ENCODE results near the gene POM121. TPM values are rescaled to one million over a fixed set of nuclear protein-coding genes. Genes with fewer than 3 reads are reported as not detected.
"Not testable (repeated sequence)": the region's sequence is repeated elsewhere in the genome, so short reads cannot be mapped to it uniquely, and the experiment has no call there.

The POM121 gene
- total and polyA plus RNA-seq, 10 of the 15 experiments (the other 5 are each of a cell fraction or from before 2014, with no cell fraction given): 2.4 to 65.7 (median 14.1) TPM

DNA sequence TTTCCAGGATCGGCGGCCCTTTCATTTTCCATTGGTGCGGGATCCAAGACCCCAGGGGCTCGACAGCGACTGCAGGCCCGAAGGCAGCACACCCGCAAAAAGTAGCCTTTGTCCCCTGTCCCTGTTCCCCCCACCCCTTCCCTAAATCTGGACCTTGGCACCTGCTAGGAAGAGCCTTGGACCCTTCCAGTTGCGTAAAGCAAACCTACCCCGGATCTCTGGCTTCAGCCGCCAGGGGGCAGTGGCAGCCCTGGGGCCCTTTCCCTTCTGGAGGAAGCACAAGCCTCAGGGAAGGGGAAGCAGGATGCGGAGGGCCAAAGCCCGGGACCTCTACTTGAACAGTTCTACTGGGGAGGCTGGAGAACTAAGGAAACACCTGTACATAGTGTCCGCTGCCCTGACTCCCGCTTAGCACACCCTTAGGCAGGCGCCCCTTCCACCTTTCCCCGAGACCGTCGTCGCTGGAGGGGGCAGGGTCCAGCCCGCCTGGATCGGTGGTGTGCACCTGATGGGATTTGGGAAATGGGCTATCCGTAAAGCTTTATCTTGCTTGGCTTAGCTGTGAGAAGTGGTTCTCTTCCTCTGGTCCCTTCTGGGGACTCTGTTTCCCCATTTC lies 21.3 kb downstream of the POM121 start:
- H3K27me3 ChIP-seq (replicated peaks in 1 of 2; ENCODE audit: control insufficient read depth in 2 of 2, insufficient read depth in 2 of 2, low read length in 1 of 2); H3K4me3 ChIP-seq; FAIRE-seq; H3K9ac ChIP-seq (ENCODE audit: control insufficient read depth, insufficient read depth, low read length); RAD21 ChIA-PET (ENCODE audit: unreplicated experiment); H3K27ac ChIP-seq (ENCODE audit: control insufficient read depth, insufficient read depth); CTCF ChIA-PET; intact Hi-C loops (cut with micrococcal nuclease; ENCODE audit: unreplicated experiment); H4K20me1 ChIP-seq (ENCODE audit: control insufficient read depth, insufficient read depth); BruUV-seq (replicated peaks); DNase-seq (ENCODE audit: low read depth, low spot score); H2AFZ ChIP-seq (ENCODE audit: control insufficient read depth, low read depth, low read length); H3K79me2 ChIP-seq (ENCODE audit: control insufficient read depth, insufficient read depth, low read length); in situ Hi-C loops (cut with MboI); POLR2A ChIA-PET; H3K9me3 ChIP-seq (replicated peaks; ENCODE audit: control insufficient read depth, insufficient read depth, low read length); H3K36me3 ChIP-seq (ENCODE audit: control insufficient read depth in 2 of 2, insufficient read depth in 2 of 2, low read length in 1 of 2); SMC1A ChIA-PET (ENCODE audit: uncharacterized antibody, unreplicated experiment); H3K4me2 ChIP-seq (ENCODE audit: control insufficient read depth, insufficient read depth); H3K4me1 ChIP-seq (ENCODE audit: control insufficient read depth, insufficient read depth, low read length): not testable (repeated sequence)
- TF ChIP-seq, protein P1, sequence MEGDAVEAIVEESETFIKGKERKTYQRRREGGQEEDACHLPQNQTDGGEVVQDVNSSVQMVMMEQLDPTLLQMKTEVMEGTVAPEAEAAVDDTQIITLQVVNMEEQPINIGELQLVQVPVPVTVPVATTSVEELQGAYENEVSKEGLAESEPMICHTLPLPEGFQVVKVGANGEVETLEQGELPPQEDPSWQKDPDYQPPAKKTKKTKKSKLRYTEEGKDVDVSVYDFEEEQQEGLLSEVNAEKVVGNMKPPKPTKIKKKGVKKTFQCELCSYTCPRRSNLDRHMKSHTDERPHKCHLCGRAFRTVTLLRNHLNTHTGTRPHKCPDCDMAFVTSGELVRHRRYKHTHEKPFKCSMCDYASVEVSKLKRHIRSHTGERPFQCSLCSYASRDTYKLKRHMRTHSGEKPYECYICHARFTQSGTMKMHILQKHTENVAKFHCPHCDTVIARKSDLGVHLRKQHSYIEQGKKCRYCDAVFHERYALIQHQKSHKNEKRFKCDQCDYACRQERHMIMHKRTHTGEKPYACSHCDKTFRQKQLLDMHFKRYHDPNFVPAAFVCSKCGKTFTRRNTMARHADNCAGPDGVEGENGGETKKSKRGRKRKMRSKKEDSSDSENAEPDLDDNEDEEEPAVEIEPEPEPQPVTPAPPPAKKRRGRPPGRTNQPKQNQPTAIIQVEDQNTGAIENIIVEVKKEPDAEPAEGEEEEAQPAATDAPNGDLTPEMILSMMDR (IDR thresholded peaks at IDR 0.05 in 2 of 3, conservative IDR thresholded peaks at IDR 0.05 in 1 of 3; ENCODE audit: control insufficient read depth in 2 of 3, extremely low read depth in 1 of 3, insufficient read depth in 1 of 3, low read depth in 3 of 3, low read length in 3 of 3): 0 out of 6 replicates have a peak, but pooled peaks of 1 of the 3 experiments have one; percentile 3
- WGBS (ENCODE audit: insufficient coverage, insufficient replicate concordance, low lambda C conversion rate, missing lambda C conversion rate): 98% methylated on average over 17 of the region's 22 CpGs
- peak; percentile 43; the same call in 2 of the 3 replicates for ATAC-seq

DNA sequence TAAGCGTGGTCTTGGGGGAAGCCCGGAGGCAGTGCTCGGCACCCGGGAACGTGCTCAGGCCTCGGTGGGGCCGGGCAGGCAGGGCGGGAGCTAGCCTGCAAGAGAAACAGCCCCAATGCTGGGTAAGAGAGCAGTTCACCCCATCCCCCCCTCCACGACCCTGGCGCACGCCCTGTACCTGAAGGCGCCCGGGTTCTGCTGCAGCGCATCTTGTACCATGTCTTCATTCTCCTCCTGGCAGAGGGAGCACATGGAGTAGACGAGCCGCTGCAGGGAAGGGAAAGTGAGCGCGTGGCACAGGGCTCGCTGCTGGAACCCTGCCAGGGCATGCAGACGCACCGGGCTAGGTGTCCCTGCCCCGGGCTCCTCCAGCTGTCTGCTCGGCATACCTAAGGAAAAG lies 23.8 kb downstream of the POM121 start:
- H3K9ac ChIP-seq (ENCODE audit: control insufficient read depth, insufficient read depth, low read length); intact Hi-C loops (cut with micrococcal nuclease; ENCODE audit: unreplicated experiment); SMC1A ChIA-PET (ENCODE audit: uncharacterized antibody, unreplicated experiment); CTCF ChIA-PET; H4K20me1 ChIP-seq (ENCODE audit: control insufficient read depth, insufficient read depth); H3K27me3 ChIP-seq (replicated peaks in 1 of 2; ENCODE audit: control insufficient read depth in 2 of 2, insufficient read depth in 2 of 2, low read length in 1 of 2); BruUV-seq (replicated peaks); H3K9me3 ChIP-seq (replicated peaks; ENCODE audit: control insufficient read depth, insufficient read depth, low read length); POLR2A ChIA-PET; H2AFZ ChIP-seq (ENCODE audit: control insufficient read depth, low read depth, low read length); RAD21 ChIA-PET (ENCODE audit: unreplicated experiment); ATAC-seq; DNase-seq (ENCODE audit: low read depth, low spot score); H3K79me2 ChIP-seq (ENCODE audit: control insufficient read depth, insufficient read depth, low read length); FAIRE-seq; H3K4me3 ChIP-seq; H3K36me3 ChIP-seq (ENCODE audit: control insufficient read depth in 2 of 2, insufficient read depth in 2 of 2, low read length in 1 of 2); H3K4me1 ChIP-seq (ENCODE audit: control insufficient read depth, insufficient read depth, low read length); in situ Hi-C loops (cut with MboI); H3K4me2 ChIP-seq (ENCODE audit: control insufficient read depth, insufficient read depth); H3K27ac ChIP-seq (ENCODE audit: control insufficient read depth, insufficient read depth): not testable (repeated sequence)
- 99% methylated on average over 10 of the region's 23 CpGs for WGBS (ENCODE audit: insufficient coverage, insufficient replicate concordance, low lambda C conversion rate, missing lambda C conversion rate)

DNA sequence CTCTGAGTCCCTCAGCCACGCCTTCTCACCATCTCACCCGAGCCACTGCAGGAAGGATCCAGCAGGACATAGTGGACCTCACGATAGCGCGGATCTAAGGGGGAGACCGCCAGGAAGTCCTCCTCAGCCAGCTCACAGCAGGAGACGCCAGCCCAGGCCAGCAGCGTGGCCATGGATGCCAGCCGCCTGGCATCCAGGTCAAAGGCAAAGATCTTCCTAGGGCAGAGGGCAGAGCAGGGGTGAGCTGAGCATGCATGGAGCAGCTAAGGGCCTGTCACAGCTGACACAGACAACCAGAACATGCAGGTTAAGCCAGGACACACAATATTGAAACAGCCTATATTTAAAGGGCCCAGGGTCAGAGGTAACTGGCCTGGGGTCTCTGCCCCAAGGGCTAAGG lies 24.4 kb downstream of the POM121 start:
- H3K4me1 ChIP-seq (ENCODE audit: control insufficient read depth, insufficient read depth, low read length); ATAC-seq; H3K9ac ChIP-seq (ENCODE audit: control insufficient read depth, insufficient read depth, low read length); DNase-seq (ENCODE audit: low read depth, low spot score); CTCF ChIA-PET; FAIRE-seq; BruUV-seq (replicated peaks); H3K36me3 ChIP-seq (ENCODE audit: control insufficient read depth in 2 of 2, insufficient read depth in 2 of 2, low read length in 1 of 2); H3K27ac ChIP-seq (ENCODE audit: control insufficient read depth, insufficient read depth); H3K79me2 ChIP-seq (ENCODE audit: control insufficient read depth, insufficient read depth, low read length); H3K27me3 ChIP-seq (replicated peaks in 1 of 2; ENCODE audit: control insufficient read depth in 2 of 2, insufficient read depth in 2 of 2, low read length in 1 of 2); intact Hi-C loops (cut with micrococcal nuclease; ENCODE audit: unreplicated experiment); in situ Hi-C loops (cut with MboI); POLR2A ChIA-PET; H3K4me3 ChIP-seq; H4K20me1 ChIP-seq (ENCODE audit: control insufficient read depth, insufficient read depth); H2AFZ ChIP-seq (ENCODE audit: control insufficient read depth, low read depth, low read length); SMC1A ChIA-PET (ENCODE audit: uncharacterized antibody, unreplicated experiment); H3K9me3 ChIP-seq (replicated peaks; ENCODE audit: control insufficient read depth, insufficient read depth, low read length); RAD21 ChIA-PET (ENCODE audit: unreplicated experiment); H3K4me2 ChIP-seq (ENCODE audit: control insufficient read depth, insufficient read depth): not testable (repeated sequence)
- WGBS (ENCODE audit: insufficient coverage, insufficient replicate concordance, low lambda C conversion rate, missing lambda C conversion rate): 96% methylated on average over 7 of the region's 9 CpGs

Measured in GM12878 (cell line).